H1 (cell line): ENCODE data around the gene SAMM50. TPM values are rescaled to one million over a fixed set of nuclear protein-coding genes. Genes with fewer than 3 reads are reported as not detected.

Experiments used
- JUND ChIP-seq: IDR thresholded peaks from 2 replicates; pipeline ENCODE4 v1.6.1; 2011; ENCODE audit warnings: mild to moderate bottlenecking, improper control_type of control experiment, low read length
- SAP30 ChIP-seq: fragments of 300-600 bp; sonication (generic); IDR thresholded peaks from 2 replicates; pipeline ENCODE4 v1.7.1; 2012; ENCODE audit warnings: low read length, moderate library complexity, mild to moderate bottlenecking, inconsistent platforms; ENCODE audit not compliant: insufficient read depth, insufficient replicate concordance
- polyA plus RNA-seq, 7 experiments: library from polyadenylated mRNA; depleted of rRNA in 3 of 7; stranded (reverse) in 5 of 7; unstranded in 2 of 7; fragments of >200 nt in 5 of 7; fragments of 200-250 nt in 2 of 7; gene quantifications; 1 replicate in 5 of 7; 2 replicates in 1 of 7; 4 replicates in 1 of 7; pipeline versions ENCODE4 v1.2.1 to v1.2.3, GENCODE V29; 2011 to 2013; ENCODE audit warnings: missing spikeins in 2 of 7, mixed read lengths in 2 of 7
- total RNA-seq: library from RNA; stranded (reverse); fragmentation: NEBNext Ultra II Directional; extraction: Animal tissue kit (Norgen Biotek cat#: 25700); gene quantifications from 2 replicates; pipeline ENCODE4 v1.2.1, GENCODE V29; 2021

Gene SAMM50
- total and polyA plus RNA-seq, 2 of the 8 experiments (the other 6 are each of a cell fraction or from before 2014, with no cell fraction given): 45.4 to 70.3 TPM

- TF ChIP-seq SAP30 (no peak), JUND (no peak)
Measured at GRCh38 chr22:43953988-43954785, 1.1 kb upstream of the SAMM50 start (continued).
